Measurements from ENCODE around the gene SHC1. TPM values are rescaled to one million over a fixed set of nuclear protein-coding genes. Genes with fewer than 3 reads are reported as not detected.

The SHC1 gene
- total RNA-seq, 6 experiments from 2014 or later: 44.6 to 108 (median 75.3) TPM

DNA sequence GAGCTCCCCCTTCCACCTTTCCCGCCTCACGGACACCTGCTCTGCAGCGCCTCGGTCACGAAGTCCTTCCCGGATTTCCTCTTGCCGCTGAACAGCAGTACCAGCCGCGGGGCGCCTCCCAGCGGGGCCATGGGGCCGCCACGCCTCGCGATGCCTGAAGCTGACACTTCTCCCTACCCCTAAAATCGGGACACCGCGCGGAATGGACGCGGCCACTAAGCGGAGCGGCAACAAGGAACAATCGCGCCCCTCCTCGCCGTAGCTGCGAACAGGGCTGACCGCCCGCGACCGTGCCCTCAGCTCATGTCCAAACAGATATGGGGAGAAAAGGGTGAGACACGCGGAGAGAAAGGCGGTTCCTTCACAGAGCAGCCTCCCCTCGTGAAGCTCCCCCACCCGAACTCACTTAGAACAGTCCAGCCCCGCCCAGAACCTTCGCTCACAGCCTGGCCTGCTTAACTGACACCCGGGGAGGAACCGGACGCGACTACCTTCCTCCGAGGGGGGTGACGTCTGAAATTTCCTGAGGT, 33.9 kb downstream of the SHC1 start, which contains the start of gene PMVK:
TSS of gene PMVK (minus strand) at position 165 of the 530 bp plus-strand sequence. CDS start at position 131, 34 bp downstream.
- peaks cover 0 to 28% (median 8%) of the 10 kb centered on the region in 4 donors for H3K4me1 ChIP-seq
- no peaks in the 10 kb centered on the region for H3K9me3 ChIP-seq
- peak; percentile 86 to 89 (median 86) for ATAC-seq
- TF ChIP-seq POLR2A (IDR thresholded peaks at IDR 0.05): peak; percentile 92
- TF ChIP-seq, protein P1, sequence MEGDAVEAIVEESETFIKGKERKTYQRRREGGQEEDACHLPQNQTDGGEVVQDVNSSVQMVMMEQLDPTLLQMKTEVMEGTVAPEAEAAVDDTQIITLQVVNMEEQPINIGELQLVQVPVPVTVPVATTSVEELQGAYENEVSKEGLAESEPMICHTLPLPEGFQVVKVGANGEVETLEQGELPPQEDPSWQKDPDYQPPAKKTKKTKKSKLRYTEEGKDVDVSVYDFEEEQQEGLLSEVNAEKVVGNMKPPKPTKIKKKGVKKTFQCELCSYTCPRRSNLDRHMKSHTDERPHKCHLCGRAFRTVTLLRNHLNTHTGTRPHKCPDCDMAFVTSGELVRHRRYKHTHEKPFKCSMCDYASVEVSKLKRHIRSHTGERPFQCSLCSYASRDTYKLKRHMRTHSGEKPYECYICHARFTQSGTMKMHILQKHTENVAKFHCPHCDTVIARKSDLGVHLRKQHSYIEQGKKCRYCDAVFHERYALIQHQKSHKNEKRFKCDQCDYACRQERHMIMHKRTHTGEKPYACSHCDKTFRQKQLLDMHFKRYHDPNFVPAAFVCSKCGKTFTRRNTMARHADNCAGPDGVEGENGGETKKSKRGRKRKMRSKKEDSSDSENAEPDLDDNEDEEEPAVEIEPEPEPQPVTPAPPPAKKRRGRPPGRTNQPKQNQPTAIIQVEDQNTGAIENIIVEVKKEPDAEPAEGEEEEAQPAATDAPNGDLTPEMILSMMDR (IDR thresholded peaks at IDR 0.05): peak in 3 of 4 donors; percentile 37 to 54 (median 47)
- no peaks in the 10 kb centered on the region for H3K36me3 ChIP-seq
- 0% methylated on average over 21 of the region's 45 CpGs for WGBS (ENCODE audit: insufficient coverage, low coverage, low lambda C conversion rate, missing lambda C conversion rate)
- peak within 1 kb of the TSS; percentile 60 to 76 (median 68) for H3K4me3 ChIP-seq
- no peaks in the 10 kb centered on the region for H3K27me3 ChIP-seq
- peak; percentile 95 to 98 (median 98) for DNase-seq
- peak within 1 kb of the TSS; percentile 99 to 100 (median 99) for H3K27ac ChIP-seq
- intact Hi-C loops (cut with DNase I): no loop called here

DNA sequence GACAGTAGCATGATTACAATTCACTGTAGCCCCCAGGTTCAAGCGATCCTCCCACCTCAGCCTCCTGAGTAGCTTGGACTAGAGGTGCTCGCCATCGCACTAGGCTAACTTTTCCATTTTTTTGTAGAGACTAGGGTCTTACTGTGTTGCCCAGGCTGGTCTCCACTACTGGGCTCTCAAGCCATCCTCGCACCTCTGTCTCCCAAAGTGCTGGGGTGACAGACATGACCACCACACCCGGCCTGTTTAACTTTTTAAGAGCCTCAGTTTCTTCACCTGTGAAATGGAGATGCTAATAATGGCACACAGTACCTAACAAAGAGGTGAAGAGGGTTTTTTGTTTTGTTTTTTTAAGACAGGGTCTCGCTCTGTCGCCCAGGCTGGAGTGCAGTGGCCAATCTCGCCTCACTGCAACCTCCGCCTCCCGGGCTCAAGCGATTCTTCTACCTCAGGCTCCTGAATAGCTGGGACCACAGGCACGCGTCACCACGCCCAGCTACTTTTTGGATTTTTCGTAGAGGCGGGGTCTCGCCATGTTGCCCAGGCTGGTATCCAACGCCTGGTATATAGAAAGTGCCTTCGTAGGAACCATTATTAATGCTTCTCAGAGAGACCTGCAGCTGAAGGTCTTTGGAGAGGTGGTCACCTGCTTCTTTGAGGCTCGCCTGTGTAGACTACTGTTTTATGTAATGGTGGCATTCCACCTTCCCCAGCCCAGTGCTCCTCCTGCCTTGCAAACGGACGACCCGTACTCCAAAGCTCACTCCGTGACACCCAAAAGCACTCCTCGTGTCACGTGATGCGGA, 34.6 kb downstream of the SHC1 start:
- H3K27ac ChIP-seq: peak overlapping the region; percentile 99 to 100 (median 99)
- DNase-seq (no peak), ATAC-seq (no peak)
- intact Hi-C loops (cut with DNase I): no loop called here
- H3K4me1 ChIP-seq: peaks cover 0 to 33% (median 13%) of the 10 kb centered on the region in 4 donors
- peak overlapping the region; percentile 60 to 76 (median 68) for H3K4me3 ChIP-seq
- TF ChIP-seq, protein P1 (IDR thresholded peaks at IDR 0.05): no peak
- no peak for TF ChIP-seq POLR2A (IDR thresholded peaks at IDR 0.05)
- no peaks in the 10 kb centered on the region for H3K36me3 ChIP-seq
- no peaks in the 10 kb centered on the region for H3K27me3 ChIP-seq
- WGBS (ENCODE audit: insufficient coverage, low coverage, low lambda C conversion rate, missing lambda C conversion rate): 33% methylated on average over 26 of the region's 27 CpGs
- no peaks in the 10 kb centered on the region for H3K9me3 ChIP-seq

DNA sequence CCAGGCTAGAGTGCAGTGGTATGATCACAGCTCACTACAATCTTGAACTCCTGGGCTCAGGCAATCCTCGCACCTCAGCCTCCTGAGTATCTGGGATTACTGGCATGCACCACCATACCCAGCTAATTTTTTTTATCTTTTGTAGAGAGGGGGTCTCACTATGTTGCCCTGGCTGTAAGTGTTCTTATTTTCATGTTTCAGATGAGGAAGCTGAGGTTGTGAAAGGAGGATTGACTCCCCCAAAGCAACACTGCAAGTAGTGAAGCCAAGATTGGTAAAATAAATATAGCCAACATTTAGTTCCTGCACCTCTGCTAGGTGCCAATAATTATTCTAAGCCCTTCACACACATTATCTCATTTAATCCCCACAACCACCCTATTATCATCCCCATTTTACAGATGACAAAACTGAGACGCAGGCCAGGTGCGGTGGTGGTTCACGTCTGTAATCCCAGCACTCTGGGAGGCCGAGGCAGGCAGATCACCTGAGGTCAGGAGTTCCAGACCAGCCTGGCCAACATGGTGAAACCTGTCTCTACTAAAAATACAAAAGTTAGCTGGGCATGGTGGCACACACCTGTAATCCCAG, 36.1 kb downstream of the SHC1 start:
- peak overlapping the region in 1 of 3 donors; percentile 12 for H3K27ac ChIP-seq
- H3K27me3 ChIP-seq: no peaks in the 10 kb centered on the region
- intact Hi-C loops (cut with DNase I): no loop called here
- ATAC-seq: no peak
- H3K4me3 ChIP-seq: no peak overlapping the region
- H3K4me1 ChIP-seq: peaks cover 0 to 33% (median 14%) of the 10 kb centered on the region in 4 donors
- DNase-seq: no peak
- no peaks in the 10 kb centered on the region for H3K9me3 ChIP-seq
- no peaks in the 10 kb centered on the region for H3K36me3 ChIP-seq
- TF ChIP-seq, protein P1 (IDR thresholded peaks at IDR 0.05): no peak
- no peak for TF ChIP-seq POLR2A (IDR thresholded peaks at IDR 0.05)
- WGBS (ENCODE audit: insufficient coverage, low coverage, low lambda C conversion rate, missing lambda C conversion rate): 100% methylated on average over 3 of the region's 5 CpGs

DNA sequence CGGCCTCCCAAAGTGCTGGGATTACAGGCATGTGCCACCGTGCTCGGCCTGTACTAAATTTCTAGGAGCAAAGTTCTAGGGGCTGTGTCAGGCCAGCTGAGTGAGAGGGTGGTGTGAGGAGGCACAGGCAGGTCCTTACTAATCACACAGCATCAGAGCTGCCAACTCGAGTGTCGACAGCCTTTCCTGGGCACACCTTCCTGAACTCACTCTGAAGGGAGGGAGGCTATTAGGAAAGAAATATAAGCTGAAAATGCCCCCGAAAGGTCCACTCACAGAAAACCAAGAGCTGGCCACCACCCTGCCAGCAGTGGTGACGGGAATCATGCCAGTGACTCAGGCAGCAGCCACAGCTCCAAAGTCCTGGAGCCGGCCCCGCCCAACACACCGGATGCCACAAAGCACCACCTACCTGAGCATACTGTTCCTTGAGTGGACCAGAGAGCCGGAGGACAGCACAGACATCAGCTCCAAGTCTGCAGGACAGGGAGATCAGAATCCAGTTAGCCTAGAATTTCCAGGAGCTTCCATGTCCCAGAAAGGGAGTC, 38.5 kb downstream of the SHC1 start:
- Histone ChIP-seq H3K36me3 (peaks cover 0 to 14% (median under 1%) of the 10 kb centered on the region in 4 donors), H3K4me3 (no peak overlapping the region), H3K4me1 (peaks cover 0 to 25% (median 14%) of the 10 kb centered on the region in 4 donors), H3K27ac (peak overlapping the region; percentile 59 to 86 (median 66)), H3K9me3 (no peaks in the 10 kb centered on the region), H3K27me3 (no peaks in the 10 kb centered on the region)
- ATAC-seq (peak; percentile 65 to 75 (median 70)), DNase-seq (peak; percentile 89 to 96 (median 94))
- intact Hi-C loops (cut with DNase I): no loop called here
- peak; percentile 82 for TF ChIP-seq POLR2A (IDR thresholded peaks at IDR 0.05)
- TF ChIP-seq, protein P1 (IDR thresholded peaks at IDR 0.05): no peak
- 32% methylated on average over 7 of the region's 11 CpGs for WGBS (ENCODE audit: insufficient coverage, low coverage, low lambda C conversion rate, missing lambda C conversion rate)

All from right lobe of liver (tissue), 6 donors.